ENCODE measurements around the gene ERICH4. TPM values are rescaled to one million over a fixed set of nuclear protein-coding genes. Genes with fewer than 3 reads are reported as not detected.
"Not testable (repeated sequence)": the region's sequence is repeated elsewhere in the genome, so short reads cannot be mapped to it uniquely, and the experiment has no call there.

ERICH4 gene
- total RNA-seq, 3 donors from 2014 or later: not detected

- Histone ChIP-seq H3K4me3 (no peak overlapping the region), H3K4me1 (peaks cover 0 to 9% of the 10 kb centered on the region in 2 donors), H3K36me3 (no peaks in the 10 kb centered on the region), H3K9me3 (no peaks in the 10 kb centered on the region), H3K27me3 (no peaks in the 10 kb centered on the region), H3K27ac (no peak overlapping the region)
- intact Hi-C loops (cut with DNase I; ENCODE audit: low total_unique reads): no loop called here
- no peak for DNase-seq (ENCODE audit: low spot score in 2 of 2)
- TF ChIP-seq CTCF (IDR thresholded peaks at IDR 0.05) (no peak), POLR2A (IDR thresholded peaks at IDR 0.05) (no peak), POLR2AphosphoS5 (IDR thresholded peaks at IDR 0.05) (no peak)
These were observed 12.0 kb upstream of the ERICH4 start for GRCh38 chr19:41430922-41431321.

GRCh38 chr19:41431426-41432386, 11.2 kb upstream of the ERICH4 start:
- intact Hi-C loops (cut with DNase I; ENCODE audit: low total_unique reads): no loop called here
- no peak overlapping the region for H3K4me3 ChIP-seq
- TF ChIP-seq POLR2A (IDR thresholded peaks at IDR 0.05): no peak
- TF ChIP-seq POLR2AphosphoS5 (IDR thresholded peaks at IDR 0.05): no peak
- TF ChIP-seq CTCF (IDR thresholded peaks at IDR 0.05): no peak
- H3K36me3 ChIP-seq: no peaks in the 10 kb centered on the region
- peaks cover 0 to 9% of the 10 kb centered on the region in 2 donors for H3K4me1 ChIP-seq
- no peaks in the 10 kb centered on the region for H3K27me3 ChIP-seq
- DNase-seq (ENCODE audit: low spot score in 2 of 2): no peak
- no peak overlapping the region for H3K27ac ChIP-seq
- H3K9me3 ChIP-seq: no peaks in the 10 kb centered on the region

GRCh38 chr19:41433171-41433570, 9.8 kb upstream of the ERICH4 start:
- Histone ChIP-seq H3K4me1 (peaks cover 0 to 9% of the 10 kb centered on the region in 2 donors), H3K27me3 (no peaks in the 10 kb centered on the region), H3K36me3 (no peaks in the 10 kb centered on the region), H3K9me3 (no peaks in the 10 kb centered on the region), H3K4me3 (no peak overlapping the region), H3K27ac (no peak overlapping the region)
- TF ChIP-seq CTCF (IDR thresholded peaks at IDR 0.05) (no peak), POLR2AphosphoS5 (IDR thresholded peaks at IDR 0.05) (no peak)
- intact Hi-C loops (cut with DNase I; ENCODE audit: low total_unique reads): no loop called here
- no peak for DNase-seq (ENCODE audit: low spot score in 2 of 2)

GRCh38 chr19:41434450-41434849, 8.5 kb upstream of the ERICH4 start:
- H3K4me1 ChIP-seq: no peaks in the 10 kb centered on the region
- no peaks in the 10 kb centered on the region for H3K36me3 ChIP-seq
- no peaks in the 10 kb centered on the region for H3K9me3 ChIP-seq
- H3K4me3 ChIP-seq: no peak overlapping the region
- no peak for DNase-seq (ENCODE audit: low spot score in 2 of 2)
- no peak for TF ChIP-seq CTCF (IDR thresholded peaks at IDR 0.05)
- TF ChIP-seq POLR2AphosphoS5 (IDR thresholded peaks at IDR 0.05): no peak
- TF ChIP-seq POLR2A (IDR thresholded peaks at IDR 0.05): no peak
- no peak overlapping the region for H3K27ac ChIP-seq
- H3K27me3 ChIP-seq: no peaks in the 10 kb centered on the region
- intact Hi-C loops (cut with DNase I; ENCODE audit: low total_unique reads): no loop called here

DNA sequence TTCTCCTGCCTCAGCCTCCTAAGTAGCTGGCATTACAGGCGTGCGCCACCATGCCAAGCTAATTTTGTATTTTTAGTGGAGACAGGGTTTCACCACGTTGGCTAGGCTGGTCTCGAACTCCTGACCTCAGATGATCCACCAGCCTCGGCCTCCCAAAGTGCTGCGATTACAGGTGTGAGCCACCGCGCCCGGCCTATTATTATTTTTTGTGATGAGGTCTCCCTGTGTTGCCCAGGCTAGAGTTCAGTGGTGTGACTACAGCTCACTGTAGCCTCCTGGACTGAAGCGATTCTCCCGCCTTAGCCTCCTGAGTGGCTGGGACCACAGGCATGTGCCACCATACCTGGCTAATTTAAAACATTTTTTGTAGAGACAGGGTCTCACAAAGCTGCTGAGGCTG, 7.6 kb upstream of the ERICH4 start:
- H3K27ac ChIP-seq; DNase-seq (ENCODE audit: low spot score in 2 of 2); intact Hi-C loops (cut with DNase I; ENCODE audit: low total_unique reads); H3K9me3 ChIP-seq; H3K4me3 ChIP-seq; H3K4me1 ChIP-seq; H3K27me3 ChIP-seq; H3K36me3 ChIP-seq: not testable (repeated sequence)

Data from breast epithelium (tissue), 4 donors.